Chondrocyte (in vitro differentiated cells): Measurements from ENCODE around the gene HSPG2. TPM values are rescaled to one million over a fixed set of nuclear protein-coding genes. Genes with fewer than 3 reads are reported as not detected.

Experiments
- DNase-seq: peaks from one replicate; pipeline ENCODE4 v3.0.0; 2021; ENCODE audit warnings: mixed read lengths, low spot score
- H3K27ac Mint-ChIP-seq: one replicate; pipeline ENCODE4 v1.8.0; 2021; ENCODE audit warnings: mild to moderate bottlenecking, moderate library complexity, mixed read lengths; ENCODE audit not compliant: unreplicated experiment
- H3K27me3 Mint-ChIP-seq: 2 replicates; pipeline ENCODE4 v1.8.0; 2021; ENCODE audit warnings: low read depth, mixed read lengths
- H3K36me3 Mint-ChIP-seq: 2 replicates; pipeline ENCODE4 v1.8.0; 2021; ENCODE audit warnings: low read depth, mixed read lengths
- H3K4me1 Mint-ChIP-seq: 2 replicates; pipeline ENCODE4 v1.8.0; 2021; ENCODE audit warnings: low read depth, mild to moderate bottlenecking, mixed read lengths
- H3K4me3 Mint-ChIP-seq: one replicate; pipeline ENCODE4 v1.8.0; 2021; ENCODE audit warnings: mild to moderate bottlenecking, moderate library complexity, mixed read lengths; ENCODE audit not compliant: unreplicated experiment
- H3K9me3 Mint-ChIP-seq: 2 replicates; pipeline ENCODE4 v1.8.0; 2021; ENCODE audit warnings: low read depth, mixed read lengths
- total RNA-seq: library from RNA; stranded (reverse); gene quantifications from 3 replicates; pipeline ENCODE4 v1.2.1, GENCODE V29; 2021
- TF ChIP-seq, protein P1 (sequence below): fragments of 200-600 bp; sonication (generic); IDR thresholded peaks from 2 replicates; pipeline ENCODE4 v1.5.0; 2021; ENCODE audit warnings: antibody characterized with exemption, mild to moderate bottlenecking, moderate library complexity

The HSPG2 gene
- total RNA-seq, 1 donor from 2014 or later, result 481 TPM

DNA sequence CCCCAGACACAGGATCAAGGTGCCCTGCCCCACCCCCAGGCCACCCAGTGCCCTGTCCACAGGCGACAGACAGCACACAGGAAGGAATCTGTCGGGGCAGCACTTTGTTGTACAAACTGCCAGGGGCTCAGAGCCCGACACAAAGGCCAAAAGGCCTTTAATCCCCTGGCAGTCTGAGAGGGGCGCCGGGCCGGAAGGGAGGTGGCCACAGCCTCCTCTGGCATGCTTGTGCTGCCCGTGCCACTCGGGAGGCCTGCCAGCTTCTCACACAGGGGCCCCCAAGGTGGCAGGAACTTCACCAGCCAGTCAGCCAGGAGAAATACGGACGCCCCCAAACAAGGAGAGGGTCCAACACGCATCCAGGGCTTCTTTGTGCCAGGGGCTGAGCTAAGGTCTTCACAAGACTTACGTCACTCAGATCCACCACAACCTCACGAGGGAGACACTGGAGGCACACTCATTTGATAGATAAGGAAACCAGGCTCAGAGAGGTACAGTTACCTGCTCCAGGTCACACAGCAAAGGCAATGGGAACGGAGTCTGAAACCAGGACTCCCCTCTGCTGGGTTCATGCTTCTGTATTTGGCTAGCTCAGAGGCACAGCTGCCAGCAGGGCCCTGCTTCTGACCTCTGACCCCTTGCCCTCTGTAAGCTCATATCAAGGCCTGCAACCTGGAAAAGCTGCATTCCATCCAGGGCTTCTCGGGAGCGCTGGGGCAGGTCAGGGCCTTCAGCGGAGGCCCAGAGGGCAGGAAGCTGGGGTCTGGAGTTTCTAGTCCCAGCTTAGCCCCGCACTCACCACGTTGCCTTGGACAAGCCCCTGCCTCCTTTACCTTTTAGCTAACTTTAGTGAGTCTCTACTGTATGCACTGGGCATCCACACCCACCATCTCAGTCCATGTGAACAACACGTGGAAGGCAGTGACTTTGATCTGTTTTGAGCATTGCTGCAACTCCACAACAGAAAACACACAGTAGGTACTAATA lies 34.8 kb downstream of the HSPG2 start:
- peaks cover 92% of the 10 kb centered on the region for H3K4me1 Mint-ChIP-seq
- no peaks in the 10 kb centered on the region for H3K27me3 Mint-ChIP-seq
- H3K36me3 Mint-ChIP-seq, result peaks cover 2% of the 10 kb centered on the region
- H3K9me3 Mint-ChIP-seq, result no peaks in the 10 kb centered on the region
- no peak overlapping the region for H3K4me3 Mint-ChIP-seq
- H3K27ac Mint-ChIP-seq, result peak overlapping the region; percentile 92
- no peak for DNase-seq
- TF ChIP-seq, protein P1, sequence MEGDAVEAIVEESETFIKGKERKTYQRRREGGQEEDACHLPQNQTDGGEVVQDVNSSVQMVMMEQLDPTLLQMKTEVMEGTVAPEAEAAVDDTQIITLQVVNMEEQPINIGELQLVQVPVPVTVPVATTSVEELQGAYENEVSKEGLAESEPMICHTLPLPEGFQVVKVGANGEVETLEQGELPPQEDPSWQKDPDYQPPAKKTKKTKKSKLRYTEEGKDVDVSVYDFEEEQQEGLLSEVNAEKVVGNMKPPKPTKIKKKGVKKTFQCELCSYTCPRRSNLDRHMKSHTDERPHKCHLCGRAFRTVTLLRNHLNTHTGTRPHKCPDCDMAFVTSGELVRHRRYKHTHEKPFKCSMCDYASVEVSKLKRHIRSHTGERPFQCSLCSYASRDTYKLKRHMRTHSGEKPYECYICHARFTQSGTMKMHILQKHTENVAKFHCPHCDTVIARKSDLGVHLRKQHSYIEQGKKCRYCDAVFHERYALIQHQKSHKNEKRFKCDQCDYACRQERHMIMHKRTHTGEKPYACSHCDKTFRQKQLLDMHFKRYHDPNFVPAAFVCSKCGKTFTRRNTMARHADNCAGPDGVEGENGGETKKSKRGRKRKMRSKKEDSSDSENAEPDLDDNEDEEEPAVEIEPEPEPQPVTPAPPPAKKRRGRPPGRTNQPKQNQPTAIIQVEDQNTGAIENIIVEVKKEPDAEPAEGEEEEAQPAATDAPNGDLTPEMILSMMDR, result no peak

DNA sequence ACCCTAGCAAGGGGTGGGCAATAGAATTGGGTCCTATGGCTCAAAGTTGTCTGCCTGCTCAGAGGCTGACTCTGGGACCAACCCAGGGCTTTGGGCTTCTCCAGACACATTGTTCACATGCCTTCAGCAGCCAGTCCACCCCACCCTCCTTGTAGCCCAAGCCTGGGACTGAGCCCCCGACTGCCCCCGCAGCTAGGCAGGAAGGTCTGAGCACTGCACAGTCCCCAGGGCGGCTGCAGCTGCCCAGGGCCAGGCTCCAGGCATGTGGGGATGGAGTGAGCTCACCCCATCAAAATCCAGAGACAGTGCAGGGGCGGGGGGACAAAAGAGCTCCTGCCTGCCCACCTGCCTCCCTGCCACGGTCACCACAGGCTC lies 35.6 kb downstream of the HSPG2 start:
- Mint-ChIP-seq H3K4me3 (no peak overlapping the region), H3K4me1 (peaks cover 98% of the 10 kb centered on the region)

DNA sequence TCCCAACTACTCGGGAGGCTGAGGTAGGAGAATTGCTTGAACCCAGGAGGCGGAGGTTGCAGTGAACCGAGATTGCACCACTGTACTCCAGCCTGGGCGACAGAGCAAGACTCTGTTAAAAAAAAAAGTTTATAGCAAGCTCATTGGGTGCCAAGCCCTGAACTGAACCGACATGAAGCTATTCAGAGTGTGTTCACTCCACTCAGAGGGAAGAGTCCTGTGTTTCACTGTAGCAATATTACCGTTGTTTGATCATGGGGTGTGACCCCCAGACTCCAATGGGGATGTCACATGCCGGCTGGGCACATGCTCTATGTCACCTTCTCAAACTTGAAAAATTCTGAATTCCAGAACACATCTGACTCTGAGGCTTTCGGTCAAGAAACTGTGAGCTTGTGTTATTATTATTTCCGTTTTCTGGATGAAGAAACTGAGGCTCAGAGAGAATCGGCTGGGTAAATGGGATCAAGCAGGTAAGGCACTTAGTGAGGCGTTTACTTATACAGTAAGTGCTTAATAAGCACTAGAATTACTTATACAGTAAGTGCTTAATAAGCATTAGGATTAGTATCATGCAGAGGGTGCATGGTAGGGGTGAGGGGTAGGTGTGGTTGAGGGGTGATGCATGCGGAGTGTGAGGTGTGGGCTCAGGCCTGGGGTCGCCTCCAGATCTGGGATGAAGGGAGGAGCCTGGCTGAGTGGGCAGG lies 36.2 kb downstream of the HSPG2 start:
- H3K4me3 Mint-ChIP-seq, result no peak overlapping the region
- TF ChIP-seq, protein P1, result no peak
- H3K27ac Mint-ChIP-seq, result peak overlapping the region; percentile 92
- H3K4me1 Mint-ChIP-seq, result peaks cover 98% of the 10 kb centered on the region
- H3K27me3 Mint-ChIP-seq, result no peaks in the 10 kb centered on the region
- no peaks in the 10 kb centered on the region for H3K9me3 Mint-ChIP-seq
- peaks cover 4% of the 10 kb centered on the region for H3K36me3 Mint-ChIP-seq
- DNase-seq, result no peak

More for the DNA sequence above, 35.6 kb downstream of the HSPG2 start:
- no peak for DNase-seq
- H3K27ac Mint-ChIP-seq, result peak overlapping the region; percentile 92
- H3K36me3 Mint-ChIP-seq, result peaks cover 2% of the 10 kb centered on the region
- no peaks in the 10 kb centered on the region for H3K9me3 Mint-ChIP-seq
- TF ChIP-seq, protein P1, result peak; percentile 37
- H3K27me3 Mint-ChIP-seq, result no peaks in the 10 kb centered on the region

GRCh38 chr1:21899987-21900386 lies 37.1 kb downstream of the HSPG2 start:
- H3K36me3 Mint-ChIP-seq, result peaks cover 2% of the 10 kb centered on the region
- TF ChIP-seq, protein P1, result no peak
- no peaks in the 10 kb centered on the region for H3K27me3 Mint-ChIP-seq
- peak overlapping the region; percentile 92 for H3K27ac Mint-ChIP-seq
- DNase-seq, result no peak
- no peaks in the 10 kb centered on the region for H3K9me3 Mint-ChIP-seq
- H3K4me1 Mint-ChIP-seq, result peaks cover 90% of the 10 kb centered on the region
- H3K4me3 Mint-ChIP-seq, result no peak overlapping the region

GRCh38 chr1:21899267-21899810 lies 37.8 kb downstream of the HSPG2 start:
- H3K9me3 Mint-ChIP-seq, result no peaks in the 10 kb centered on the region
- no peak overlapping the region for H3K4me3 Mint-ChIP-seq
- peaks cover 83% of the 10 kb centered on the region for H3K4me1 Mint-ChIP-seq
- TF ChIP-seq, protein P1, result no peak
- peaks cover 2% of the 10 kb centered on the region for H3K36me3 Mint-ChIP-seq
- peak overlapping the region; percentile 92 for H3K27ac Mint-ChIP-seq
- no peak for DNase-seq
- no peaks in the 10 kb centered on the region for H3K27me3 Mint-ChIP-seq
